BE2C (cell line): ENCODE measurements around the gene ZC3H11A.

Source experiments
- DNase-seq: peaks from one replicate; pipeline ENCODE4 v3.0.0-alpha.2; 2020
- H3K27me3 ChIP-seq: fragments of 250-450 bp; sonication (Bioruptor Pico); 2 replicates; pipeline ENCODE4 v1.5.1; 2020; ENCODE audit warnings: mild to moderate bottlenecking
- H3K36me3 ChIP-seq: fragments of 250-450 bp; sonication (Bioruptor Pico); 2 replicates; pipeline ENCODE4 v1.5.1; 2020; ENCODE audit warnings: mild to moderate bottlenecking
- H3K4me1 ChIP-seq: fragments of 250-450 bp; sonication (Bioruptor Pico); 2 replicates; pipeline ENCODE4 v1.5.1; 2020
- H3K4me3 ChIP-seq: 2 replicates; pipeline ENCODE4 v1.5.1; 2011; ENCODE audit warnings: low read depth, low read length
- H3K9me3 ChIP-seq: fragments of 250-450 bp; sonication (Bioruptor Pico); 2 replicates; pipeline ENCODE4 v1.5.1; 2020
- CTCF ChIP-seq: IDR thresholded peaks from 2 replicates; pipeline ENCODE4 v1.5.1; 2012; ENCODE audit warnings: mild to moderate bottlenecking, low read depth, low read length

Gene ZC3H11A

GRCh38 chr1:203769505-203770343 lies 25.7 kb upstream of the ZC3H11A start:
- H3K4me3 ChIP-seq: no peak overlapping the region
- DNase-seq: peak; percentile 39
- H3K27me3 ChIP-seq: no peaks in the 10 kb centered on the region
- no peaks in the 10 kb centered on the region for H3K36me3 ChIP-seq
- H3K9me3 ChIP-seq: no peaks in the 10 kb centered on the region
- TF ChIP-seq CTCF: no peak
- H3K4me1 ChIP-seq: no peaks in the 10 kb centered on the region

- no peak for DNase-seq
- no peaks in the 10 kb centered on the region for H3K27me3 ChIP-seq
- H3K4me1 ChIP-seq: no peaks in the 10 kb centered on the region
- H3K4me3 ChIP-seq: no peak overlapping the region
- H3K9me3 ChIP-seq: no peaks in the 10 kb centered on the region
- TF ChIP-seq CTCF: no peak
- no peaks in the 10 kb centered on the region for H3K36me3 ChIP-seq
Measured at GRCh38 chr1:203771901-203772301, 23.5 kb upstream of the ZC3H11A start.

- Histone ChIP-seq H3K9me3 (no peaks in the 10 kb centered on the region), H3K27me3 (no peaks in the 10 kb centered on the region), H3K4me3 (no peak overlapping the region), H3K4me1 (no peaks in the 10 kb centered on the region), H3K36me3 (no peaks in the 10 kb centered on the region)
- no peak for TF ChIP-seq CTCF
- no peak for DNase-seq
Measured at GRCh38 chr1:203772836-203773235, 22.6 kb upstream of the ZC3H11A start.

GRCh38 chr1:203776636-203777035 lies 18.8 kb upstream of the ZC3H11A start:
- Histone ChIP-seq H3K36me3 (no peaks in the 10 kb centered on the region), H3K9me3 (no peaks in the 10 kb centered on the region), H3K27me3 (no peaks in the 10 kb centered on the region), H3K4me3 (no peak overlapping the region), H3K4me1 (no peaks in the 10 kb centered on the region)
- DNase-seq: no peak
- peak; percentile 35 for TF ChIP-seq CTCF

GRCh38 chr1:203777596-203777995 lies 17.8 kb upstream of the ZC3H11A start:
- TF ChIP-seq CTCF: no peak
- DNase-seq: no peak
- Histone ChIP-seq H3K4me1 (no peaks in the 10 kb centered on the region), H3K27me3 (no peaks in the 10 kb centered on the region), H3K4me3 (no peak overlapping the region), H3K36me3 (no peaks in the 10 kb centered on the region), H3K9me3 (no peaks in the 10 kb centered on the region)

- Histone ChIP-seq H3K4me1 (no peaks in the 10 kb centered on the region), H3K36me3 (no peaks in the 10 kb centered on the region), H3K4me3 (no peak overlapping the region), H3K27me3 (no peaks in the 10 kb centered on the region), H3K9me3 (no peaks in the 10 kb centered on the region)
- no peak for TF ChIP-seq CTCF
- DNase-seq: no peak
Measured at GRCh38 chr1:203778146-203778545, 17.3 kb upstream of the ZC3H11A start.
